ENCODE data around the gene EIF3M.

Gene EIF3M

GRCh38 chr11:32610797-32611352, 27.2 kb downstream of the EIF3M start:
- TF ChIP-seq CTCF (IDR thresholded peaks at IDR 0.05), result no peak
- no peaks in the 10 kb centered on the region for H3K27me3 ChIP-seq
- no peaks in the 10 kb centered on the region for H3K9me3 ChIP-seq

GRCh38 chr11:32613500-32614151, 30.0 kb downstream of the EIF3M start:
- Histone ChIP-seq H3K9me3 (no peaks in the 10 kb centered on the region), H3K4me3 (ENCODE audit: low read depth in 1 of 2, low read length in 1 of 2) (no peak overlapping the region), H3K36me3 (no peaks in the 10 kb centered on the region), H3K27ac (no peak overlapping the region), H3K27me3 (no peaks in the 10 kb centered on the region), H3K4me1 (ENCODE audit: control insufficient read depth in 1 of 2, insufficient read depth in 1 of 2, low read depth in 1 of 2, low read length in 1 of 2) (no peaks in the 10 kb centered on the region)
- no peak for TF ChIP-seq CTCF (IDR thresholded peaks at IDR 0.05)

More at GRCh38 chr11:32610797-32611352, 27.2 kb downstream of the EIF3M start:
- Histone ChIP-seq H3K4me3 (ENCODE audit: low read depth in 1 of 2, low read length in 1 of 2) (no peak overlapping the region), H3K36me3 (peaks cover 3% of the 10 kb centered on the region), H3K27ac (no peak overlapping the region), H3K4me1 (ENCODE audit: control insufficient read depth in 1 of 2, insufficient read depth in 1 of 2, low read depth in 1 of 2, low read length in 1 of 2) (no peaks in the 10 kb centered on the region)

GRCh38 chr11:32615422-32615821, 31.8 kb downstream of the EIF3M start:
- no peak overlapping the region for H3K4me3 ChIP-seq (ENCODE audit: low read depth in 1 of 2, low read length in 1 of 2)
- no peaks in the 10 kb centered on the region for H3K27me3 ChIP-seq
- no peaks in the 10 kb centered on the region for H3K9me3 ChIP-seq
- H3K4me1 ChIP-seq (ENCODE audit: control insufficient read depth in 1 of 2, insufficient read depth in 1 of 2, low read depth in 1 of 2, low read length in 1 of 2), result no peaks in the 10 kb centered on the region
- no peak overlapping the region for H3K27ac ChIP-seq
- TF ChIP-seq CTCF (IDR thresholded peaks at IDR 0.05), result no peak
- no peaks in the 10 kb centered on the region for H3K36me3 ChIP-seq

GRCh38 chr11:32616903-32617302, 33.3 kb downstream of the EIF3M start:
- no peaks in the 10 kb centered on the region for H3K9me3 ChIP-seq
- H3K4me1 ChIP-seq (ENCODE audit: control insufficient read depth in 1 of 2, insufficient read depth in 1 of 2, low read depth in 1 of 2, low read length in 1 of 2), result no peaks in the 10 kb centered on the region
- H3K27ac ChIP-seq, result no peak overlapping the region
- H3K27me3 ChIP-seq, result no peaks in the 10 kb centered on the region
- no peaks in the 10 kb centered on the region for H3K36me3 ChIP-seq
- no peak for TF ChIP-seq CTCF (IDR thresholded peaks at IDR 0.05)
- H3K4me3 ChIP-seq (ENCODE audit: low read depth in 1 of 2, low read length in 1 of 2), result no peak overlapping the region

GRCh38 chr11:32630844-32631243, 47.2 kb downstream of the EIF3M start:
- no peak overlapping the region for H3K27ac ChIP-seq
- H3K36me3 ChIP-seq, result no peaks in the 10 kb centered on the region
- TF ChIP-seq CTCF (IDR thresholded peaks at IDR 0.05), result no peak
- H3K9me3 ChIP-seq, result no peaks in the 10 kb centered on the region
- H3K4me3 ChIP-seq (ENCODE audit: low read depth in 1 of 2, low read length in 1 of 2), result no peak overlapping the region
- H3K4me1 ChIP-seq (ENCODE audit: control insufficient read depth in 1 of 2, insufficient read depth in 1 of 2, low read depth in 1 of 2, low read length in 1 of 2), result no peaks in the 10 kb centered on the region
- H3K27me3 ChIP-seq, result no peaks in the 10 kb centered on the region

All from neutrophil (primary cell).